Adipocyte (in vitro differentiated cells): ENCODE data around the gene SELPLG.
"Not testable (repeated sequence)": the region's sequence is repeated elsewhere in the genome, so short reads cannot be mapped to it uniquely, and the experiment has no call there.

ENCODE experiments used
- DNase-seq: peaks from one replicate; pipeline ENCODE4 v3.0.0-alpha.2; 2015; ENCODE audit warnings: low read depth
- H3K27me3 ChIP-seq: replicated peaks from 2 replicates; pipeline ENCODE4 v1.7.0; 2013; ENCODE audit warnings: mild to moderate bottlenecking, low read length, moderate library complexity; ENCODE audit not compliant: control insufficient read depth, insufficient read depth
- H3K36me3 ChIP-seq: 2 replicates; pipeline ENCODE4 v1.7.0; 2013; ENCODE audit warnings: low read length, mild to moderate bottlenecking, moderate library complexity; ENCODE audit not compliant: control insufficient read depth, insufficient read depth, severe bottlenecking
- H3K4me1 ChIP-seq: 2 replicates; pipeline ENCODE4 v1.7.0; 2013; ENCODE audit warnings: mild to moderate bottlenecking, low read length, moderate library complexity; ENCODE audit not compliant: control insufficient read depth, insufficient read depth
- H3K4me3 ChIP-seq: 2 replicates; pipeline ENCODE4 v1.7.0; 2013; ENCODE audit warnings: mild to moderate bottlenecking, low read length, moderate library complexity
- H3K9ac ChIP-seq: 2 replicates; pipeline ENCODE4 v1.7.0; 2013; ENCODE audit warnings: mild to moderate bottlenecking, low read length, moderate library complexity
- H3K9me3 ChIP-seq: 2 replicates; pipeline ENCODE4 v1.7.0; 2013; ENCODE audit warnings: mild to moderate bottlenecking, low read length, moderate library complexity; ENCODE audit not compliant: control insufficient read depth

Gene SELPLG

GRCh38 chr12:108580531-108580930 is 53.2 kb downstream of the SELPLG start:
- no peak overlapping the region for H3K4me3 ChIP-seq
- H3K36me3 ChIP-seq: no peaks in the 10 kb centered on the region
- no peaks in the 10 kb centered on the region for H3K27me3 ChIP-seq
- peaks cover 63% of the 10 kb centered on the region for H3K4me1 ChIP-seq
- peak overlapping the region; percentile 70 for H3K9ac ChIP-seq
- H3K9me3 ChIP-seq: no peaks in the 10 kb centered on the region
- no peak for DNase-seq

GRCh38 chr12:108578813-108579212 is 54.9 kb downstream of the SELPLG start:
- H3K9ac ChIP-seq: no peak overlapping the region
- H3K4me1 ChIP-seq: peaks cover 54% of the 10 kb centered on the region
- no peak overlapping the region for H3K4me3 ChIP-seq
- H3K36me3 ChIP-seq: no peaks in the 10 kb centered on the region
- DNase-seq: no peak
- H3K27me3 ChIP-seq: no peaks in the 10 kb centered on the region
- no peaks in the 10 kb centered on the region for H3K9me3 ChIP-seq

- Histone ChIP-seq H3K4me1 (peaks cover 54% of the 10 kb centered on the region), H3K36me3 (no peaks in the 10 kb centered on the region), H3K4me3 (no peak overlapping the region), H3K27me3 (no peaks in the 10 kb centered on the region), H3K9me3 (no peaks in the 10 kb centered on the region), H3K9ac (no peak overlapping the region)
- no peak for DNase-seq
Observed at GRCh38 chr12:108578264-108578663, 55.4 kb downstream of the SELPLG start.

- Histone ChIP-seq H3K27me3 (no peaks in the 10 kb centered on the region), H3K4me1 (peaks cover 50% of the 10 kb centered on the region), H3K36me3 (no peaks in the 10 kb centered on the region), H3K9me3 (no peaks in the 10 kb centered on the region), H3K4me3 (no peak overlapping the region), H3K9ac (no peak overlapping the region)
- no peak for DNase-seq
Observed at GRCh38 chr12:108577458-108577857, 56.2 kb downstream of the SELPLG start.

GRCh38 chr12:108576660-108577234 is 56.9 kb downstream of the SELPLG start:
- H3K27me3 ChIP-seq: no peaks in the 10 kb centered on the region
- H3K4me1 ChIP-seq: peaks cover 46% of the 10 kb centered on the region
- peak overlapping the region; percentile 69 for H3K9ac ChIP-seq
- H3K4me3 ChIP-seq: no peak overlapping the region
- H3K36me3 ChIP-seq: no peaks in the 10 kb centered on the region
- DNase-seq: no peak
- H3K9me3 ChIP-seq: no peaks in the 10 kb centered on the region

- Histone ChIP-seq H3K9ac (no peak overlapping the region), H3K4me1 (peaks cover 41% of the 10 kb centered on the region), H3K9me3 (no peaks in the 10 kb centered on the region), H3K27me3 (no peaks in the 10 kb centered on the region), H3K36me3 (no peaks in the 10 kb centered on the region), H3K4me3 (no peak overlapping the region)
- no peak for DNase-seq
Observed at GRCh38 chr12:108575199-108575912, 58.3 kb downstream of the SELPLG start.

- H3K4me1 ChIP-seq: peaks cover 31% of the 10 kb centered on the region
- not testable (repeated sequence) for DNase-seq, H3K27me3 ChIP-seq, H3K9ac ChIP-seq, H3K9me3 ChIP-seq, H3K4me3 ChIP-seq, H3K36me3 ChIP-seq
Observed at GRCh38 chr12:108574276-108574675, 59.4 kb downstream of the SELPLG start.

- H3K9me3 ChIP-seq: no peaks in the 10 kb centered on the region
- no peak for DNase-seq
- H3K9ac ChIP-seq: peak overlapping the region; percentile 4
- H3K4me1 ChIP-seq: peaks cover 27% of the 10 kb centered on the region
- H3K36me3 ChIP-seq: peaks cover 15% of the 10 kb centered on the region
- H3K4me3 ChIP-seq: no peak overlapping the region
- H3K27me3 ChIP-seq: no peaks in the 10 kb centered on the region
Observed at GRCh38 chr12:108573317-108573716, 60.4 kb downstream of the SELPLG start.

GRCh38 chr12:108572166-108572790 is 61.4 kb downstream of the SELPLG start:
- DNase-seq: no peak
- H3K27me3 ChIP-seq: no peaks in the 10 kb centered on the region
- H3K9ac ChIP-seq: no peak overlapping the region
- no peaks in the 10 kb centered on the region for H3K9me3 ChIP-seq
- peaks cover 25% of the 10 kb centered on the region for H3K36me3 ChIP-seq
- peaks cover 37% of the 10 kb centered on the region for H3K4me1 ChIP-seq
- no peak overlapping the region for H3K4me3 ChIP-seq
